Measurements from ENCODE around the gene RERE.

The RERE gene

GRCh38 chr1:8552820-8553397 lies 264.5 kb downstream of the RERE start:
- DNase-seq (ENCODE audit: low read depth) = no peak
- no peak for TF ChIP-seq CTCF (IDR thresholded peaks at IDR 0.05; ENCODE audit: low read length, missing control alignments)
- no peak overlapping the region for H3K4me3 ChIP-seq (replicated peaks; ENCODE audit: low read depth, low read length)

- TF ChIP-seq CTCF (IDR thresholded peaks at IDR 0.05; ENCODE audit: low read length, missing control alignments) = no peak
- H3K4me3 ChIP-seq (replicated peaks; ENCODE audit: low read depth, low read length) = no peak overlapping the region
- no peak for DNase-seq (ENCODE audit: low read depth)
Measured at GRCh38 chr1:8551613-8552489, 265.6 kb downstream of the RERE start.

GRCh38 chr1:8551057-8551456 lies 266.4 kb downstream of the RERE start:
- TF ChIP-seq CTCF (IDR thresholded peaks at IDR 0.05; ENCODE audit: low read length, missing control alignments) = no peak
- no peak overlapping the region for H3K4me3 ChIP-seq (replicated peaks; ENCODE audit: low read depth, low read length)
- DNase-seq (ENCODE audit: low read depth) = no peak

- H3K4me3 ChIP-seq (replicated peaks; ENCODE audit: low read depth, low read length) = no peak overlapping the region
- no peak for TF ChIP-seq CTCF (IDR thresholded peaks at IDR 0.05; ENCODE audit: low read length, missing control alignments)
- DNase-seq (ENCODE audit: low read depth) = no peak
Measured at GRCh38 chr1:8547791-8548190, 269.6 kb downstream of the RERE start.

GRCh38 chr1:8545078-8545477 lies 272.4 kb downstream of the RERE start:
- TF ChIP-seq CTCF (IDR thresholded peaks at IDR 0.05; ENCODE audit: low read length, missing control alignments) = no peak
- H3K4me3 ChIP-seq (replicated peaks; ENCODE audit: low read depth, low read length) = no peak overlapping the region
- DNase-seq (ENCODE audit: low read depth) = no peak

- no peak for DNase-seq (ENCODE audit: low read depth)
- no peak for TF ChIP-seq CTCF (IDR thresholded peaks at IDR 0.05; ENCODE audit: low read length, missing control alignments)
- no peak overlapping the region for H3K4me3 ChIP-seq (replicated peaks; ENCODE audit: low read depth, low read length)
Measured at GRCh38 chr1:8544644-8545043, 272.8 kb downstream of the RERE start.
